Urothelium cell line (cell line): ENCODE data around the gene MSANTD2.

Experiments
- DNase-seq: peaks from one replicate; pipeline ENCODE4 v3.0.0; 2011; ENCODE audit warnings: low spot score, mixed read lengths
- FAIRE-seq: peaks from 2 replicates; lab custom pipeline; 2011; peaks lifted over from hg19 to GRCh38; lab: Jason Lieb, UNC

The MSANTD2 gene

GRCh38 chr11:124821995-124822730 is 22.0 kb upstream of the MSANTD2 start:
- DNase-seq (no peak), FAIRE-seq (no peak)

GRCh38 chr11:124817036-124817435 is 16.8 kb upstream of the MSANTD2 start:
- no peak for FAIRE-seq
- DNase-seq: no peak

GRCh38 chr11:124814739-124815138 is 14.5 kb upstream of the MSANTD2 start:
- no peak for DNase-seq
- no peak for FAIRE-seq

GRCh38 chr11:124812876-124813275 is 12.7 kb upstream of the MSANTD2 start:
- DNase-seq (no peak), FAIRE-seq (no peak)

- DNase-seq: no peak
- FAIRE-seq: no peak
Measured at GRCh38 chr11:124811399-124812125, 11.4 kb upstream of the MSANTD2 start.

- no peak for DNase-seq
- FAIRE-seq: no peak
Measured at GRCh38 chr11:124807660-124808270, 7.6 kb upstream of the MSANTD2 start.

GRCh38 chr11:124807201-124807600 is 7.0 kb upstream of the MSANTD2 start:
- FAIRE-seq (no peak), DNase-seq (no peak)

- DNase-seq (no peak), FAIRE-seq (no peak)
Measured at GRCh38 chr11:124804884-124805283, 4.7 kb upstream of the MSANTD2 start.

- DNase-seq (no peak), FAIRE-seq (no peak)
Measured at GRCh38 chr11:124801636-124802312, 1.6 kb upstream of the MSANTD2 start.

GRCh38 chr11:124801014-124801413 is 808 bp upstream of the MSANTD2 start:
- no peak for DNase-seq
- no peak for FAIRE-seq

GRCh38 chr11:124799348-124800225 is 619 bp downstream of the MSANTD2 start:
- DNase-seq (peak; percentile 26), FAIRE-seq (no peak)

- DNase-seq (peak; percentile 20), FAIRE-seq (no peak)
Measured at GRCh38 chr11:124798991-124799347, 1.2 kb downstream of the MSANTD2 start.

- FAIRE-seq: no peak
Measured at GRCh38 chr11:124796312-124796711, 3.9 kb downstream of the MSANTD2 start.

GRCh38 chr11:124793466-124794278 is 6.5 kb downstream of the MSANTD2 start:
- FAIRE-seq: no peak
- DNase-seq: peak; percentile 25

More at GRCh38 chr11:124796312-124796711, 3.9 kb downstream of the MSANTD2 start:
- no peak for DNase-seq

GRCh38 chr11:124791626-124792341 is 8.4 kb downstream of the MSANTD2 start:
- no peak for DNase-seq
- no peak for FAIRE-seq

GRCh38 chr11:124788521-124788920 is 11.7 kb downstream of the MSANTD2 start:
- FAIRE-seq: no peak
- DNase-seq: no peak

- no peak for FAIRE-seq
- DNase-seq: no peak
Measured at GRCh38 chr11:124784051-124784450, 16.2 kb downstream of the MSANTD2 start.

- DNase-seq: no peak
- FAIRE-seq: no peak
Measured at GRCh38 chr11:124783002-124783401, 17.2 kb downstream of the MSANTD2 start.

GRCh38 chr11:124779568-124779967 is 20.6 kb downstream of the MSANTD2 start:
- FAIRE-seq (no peak), DNase-seq (no peak)
